Smooth muscle cell (in vitro differentiated cells): ENCODE data around the gene BMPER. TPM values are rescaled to one million over a fixed set of nuclear protein-coding genes. Genes with fewer than 3 reads are reported as not detected.

ENCODE experiments used
- DNase-seq: peaks from one replicate; lab custom pipeline; 2025; ENCODE audit not compliant: unreplicated experiment; lab: John Stamatoyannopoulos, UW
- H2AFZ ChIP-seq: fragments of 200-600 bp; sonication (generic); 2 replicates; pipeline ENCODE4 v1.6.0; 2016; ENCODE audit warnings: antibody characterized with exemption, low read depth, mild to moderate bottlenecking
- H3F3A ChIP-seq: fragments of 200-600 bp; sonication (generic); 2 replicates; pipeline ENCODE4 v1.6.0; 2017; ENCODE audit warnings: antibody characterized with exemption, low read depth
- H3K27ac ChIP-seq: fragments of 200-600 bp; sonication (generic); 2 replicates; pipeline ENCODE4 v1.5.1; 2016; ENCODE audit warnings: low read depth, mild to moderate bottlenecking
- H3K27me3 ChIP-seq: fragments of 200-600 bp; sonication (generic); 2 replicates; pipeline ENCODE4 v1.6.1; 2016; ENCODE audit warnings: low read depth, mild to moderate bottlenecking
- H3K36me3 ChIP-seq: fragments of 200-600 bp; sonication (generic); 2 replicates; pipeline ENCODE4 v1.5.1; 2016; ENCODE audit warnings: low read depth
- H3K4me1 ChIP-seq: fragments of 200-600 bp; sonication (generic); 2 replicates; pipeline ENCODE4 v1.5.1; 2016; ENCODE audit warnings: low read depth
- H3K4me2 ChIP-seq: fragments of 200-600 bp; sonication (generic); 2 replicates; pipeline ENCODE4 v1.6.0; 2016; ENCODE audit warnings: mild to moderate bottlenecking
- H3K4me3 ChIP-seq: fragments of 200-600 bp; sonication (generic); 2 replicates; pipeline ENCODE4 v1.5.1; 2016; ENCODE audit warnings: mild to moderate bottlenecking
- H3K79me2 ChIP-seq: fragments of 200-600 bp; sonication (generic); 2 replicates; pipeline ENCODE4 v1.6.0; 2016; ENCODE audit warnings: low read depth, mild to moderate bottlenecking
- H3K9ac ChIP-seq: fragments of 200-600 bp; sonication (generic); 2 replicates; pipeline ENCODE4 v1.6.0; 2016; ENCODE audit warnings: low read depth
- H3K9me3 ChIP-seq: fragments of 200-600 bp; sonication (generic); replicated peaks from 2 replicates; pipeline ENCODE4 v1.5.1; 2016; ENCODE audit warnings: low read depth
- H4K20me1 ChIP-seq: fragments of 200-600 bp; sonication (generic); 2 replicates; pipeline ENCODE4 v1.6.0; 2016; ENCODE audit warnings: low read depth
- WGBS: methylation state at CpG from one replicate; pipeline ENCODE4 v1.1.7; 2016; ENCODE audit warnings: low lambda C conversion rate; 5-methylcytosine and 5-hydroxymethylcytosine counted together
- polyA plus RNA-seq: library from polyadenylated mRNA; unstranded; fragments of >200 nt; fragmentation: Nextera tagmentation; extraction: Ambion mirVana; gene quantifications from 2 replicates; pipeline ENCODE4 v1.2.1, GENCODE V29; 2016
- total RNA-seq: library from RNA; depleted of rRNA; stranded (reverse); fragments of >200 nt; gene quantifications from 2 replicates; pipeline ENCODE4 v1.2.3, GENCODE V29; 2014
- TF ChIP-seq, protein P1 (sequence below): fragments of 200-600 bp; sonication (generic); IDR thresholded peaks from 2 replicates; pipeline ENCODE4 v1.5.1; 2017; ENCODE audit warnings: borderline replicate concordance, mild to moderate bottlenecking, antibody characterized with exemption; ENCODE audit not compliant: insufficient read depth, poor library complexity, severe bottlenecking

Gene BMPER
- total and polyA plus RNA-seq, 2 experiments from 2014 or later: 3.0 to 21.9 TPM

DNA sequence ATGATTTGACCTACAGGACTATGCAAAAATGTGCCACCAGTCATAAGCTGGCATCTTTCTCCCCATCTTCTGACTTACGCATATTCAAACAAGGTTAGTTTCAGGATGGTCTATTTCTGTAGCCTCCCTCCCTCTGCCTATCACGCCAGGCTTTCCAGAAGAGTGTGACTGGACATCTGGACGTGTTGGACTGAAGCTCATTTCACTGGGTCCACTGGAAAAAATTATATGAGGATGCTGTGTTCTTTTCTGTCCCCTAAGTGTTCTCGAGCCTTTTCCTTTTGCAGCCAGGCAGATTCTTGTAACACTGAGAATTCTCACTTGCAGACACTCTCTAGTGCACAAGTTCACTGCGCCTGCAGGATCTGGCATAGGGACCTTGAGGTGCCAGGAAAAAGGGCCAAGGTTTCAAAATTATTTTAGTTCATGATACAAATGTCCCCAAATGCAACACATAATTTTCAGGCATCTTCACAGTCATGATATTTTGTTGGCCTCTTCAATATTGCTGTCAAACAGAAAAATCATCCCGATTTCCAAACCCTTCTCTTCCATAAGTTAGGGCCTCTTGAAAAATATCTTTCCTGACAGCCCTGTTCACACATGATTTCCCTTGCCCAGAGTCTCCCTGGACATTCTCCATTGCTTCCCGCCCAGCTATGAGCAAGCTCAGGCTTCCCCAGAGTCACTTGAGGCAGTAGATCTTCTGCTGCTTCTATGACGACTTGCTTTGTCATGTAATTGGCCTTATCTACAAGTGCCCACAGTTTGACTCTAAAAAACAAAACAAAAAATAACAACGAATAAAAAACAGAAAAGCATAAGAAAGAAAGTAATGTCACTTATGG is 170.4 kb downstream of the BMPER start:
- Histone ChIP-seq H3K36me3 (no peaks in the 10 kb centered on the region), H3K9me3 (no peaks in the 10 kb centered on the region), H2AFZ (no peak overlapping the region), H3K4me1 (no peaks in the 10 kb centered on the region), H3K9ac (no peak overlapping the region), H3K4me2 (no peak overlapping the region), H4K20me1 (no peaks in the 10 kb centered on the region), H3F3A (peaks cover 5% of the 10 kb centered on the region), H3K79me2 (no peaks in the 10 kb centered on the region), H3K27ac (no peak overlapping the region), H3K27me3 (no peaks in the 10 kb centered on the region), H3K4me3 (no peak overlapping the region)
- 84% methylated on average over 9 of the region's 9 CpGs for WGBS
- TF ChIP-seq, protein P1, sequence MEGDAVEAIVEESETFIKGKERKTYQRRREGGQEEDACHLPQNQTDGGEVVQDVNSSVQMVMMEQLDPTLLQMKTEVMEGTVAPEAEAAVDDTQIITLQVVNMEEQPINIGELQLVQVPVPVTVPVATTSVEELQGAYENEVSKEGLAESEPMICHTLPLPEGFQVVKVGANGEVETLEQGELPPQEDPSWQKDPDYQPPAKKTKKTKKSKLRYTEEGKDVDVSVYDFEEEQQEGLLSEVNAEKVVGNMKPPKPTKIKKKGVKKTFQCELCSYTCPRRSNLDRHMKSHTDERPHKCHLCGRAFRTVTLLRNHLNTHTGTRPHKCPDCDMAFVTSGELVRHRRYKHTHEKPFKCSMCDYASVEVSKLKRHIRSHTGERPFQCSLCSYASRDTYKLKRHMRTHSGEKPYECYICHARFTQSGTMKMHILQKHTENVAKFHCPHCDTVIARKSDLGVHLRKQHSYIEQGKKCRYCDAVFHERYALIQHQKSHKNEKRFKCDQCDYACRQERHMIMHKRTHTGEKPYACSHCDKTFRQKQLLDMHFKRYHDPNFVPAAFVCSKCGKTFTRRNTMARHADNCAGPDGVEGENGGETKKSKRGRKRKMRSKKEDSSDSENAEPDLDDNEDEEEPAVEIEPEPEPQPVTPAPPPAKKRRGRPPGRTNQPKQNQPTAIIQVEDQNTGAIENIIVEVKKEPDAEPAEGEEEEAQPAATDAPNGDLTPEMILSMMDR: no peak
- no peak for DNase-seq

DNA sequence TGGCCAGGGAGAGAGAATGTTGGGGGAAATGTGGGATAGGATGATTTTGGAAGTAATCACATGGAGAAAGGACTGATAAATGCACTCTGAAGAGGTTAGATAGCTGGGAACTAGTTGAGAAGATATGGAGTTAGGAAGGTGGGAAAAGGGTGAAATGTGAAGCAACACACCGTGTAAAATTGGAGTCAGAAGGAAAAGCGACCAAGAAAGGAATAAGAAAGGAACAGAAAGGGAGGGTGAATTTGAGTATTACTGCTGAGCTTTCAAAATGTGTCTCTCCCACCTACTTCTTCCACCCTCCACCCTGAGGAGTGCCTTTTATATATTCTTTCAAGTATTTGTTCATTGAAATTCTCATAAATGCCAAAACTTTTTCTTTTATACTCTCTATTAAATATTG is 171.8 kb downstream of the BMPER start:
- no peaks in the 10 kb centered on the region for H3K79me2 ChIP-seq
- no peak for DNase-seq
- H3K4me3 ChIP-seq: no peak overlapping the region
- H3K4me2 ChIP-seq: no peak overlapping the region
- H3F3A ChIP-seq: no peaks in the 10 kb centered on the region
- no peak overlapping the region for H3K27ac ChIP-seq
- 97% methylated on average over 2 of the region's 2 CpGs for WGBS
- no peaks in the 10 kb centered on the region for H4K20me1 ChIP-seq
- no peak overlapping the region for H3K9ac ChIP-seq
- no peaks in the 10 kb centered on the region for H3K36me3 ChIP-seq
- no peaks in the 10 kb centered on the region for H3K4me1 ChIP-seq
- H3K27me3 ChIP-seq: no peaks in the 10 kb centered on the region
- H2AFZ ChIP-seq: no peak overlapping the region
- TF ChIP-seq, protein P1: no peak
- H3K9me3 ChIP-seq: no peaks in the 10 kb centered on the region

DNA sequence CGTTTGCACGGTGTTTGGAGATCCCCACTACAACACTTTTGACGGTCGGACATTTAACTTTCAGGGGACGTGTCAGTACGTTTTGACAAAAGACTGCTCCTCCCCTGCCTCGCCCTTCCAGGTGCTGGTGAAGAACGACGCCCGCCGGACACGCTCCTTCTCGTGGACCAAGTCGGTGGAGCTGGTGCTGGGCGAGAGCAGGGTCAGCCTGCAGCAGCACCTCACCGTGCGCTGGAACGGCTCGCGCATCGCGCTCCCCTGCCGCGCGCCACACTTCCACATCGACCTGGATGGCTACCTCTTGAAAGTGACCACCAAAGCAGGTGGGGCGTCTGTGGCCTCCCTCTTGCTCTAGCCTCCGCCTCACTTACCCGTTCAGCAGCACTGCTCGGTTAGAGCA is 173.5 kb downstream of the BMPER start:
- H3K27ac ChIP-seq: no peak overlapping the region
- no peaks in the 10 kb centered on the region for H3K27me3 ChIP-seq
- WGBS: 98% methylated on average over 30 of the region's 30 CpGs
- no peaks in the 10 kb centered on the region for H3K4me1 ChIP-seq
- H3K79me2 ChIP-seq: no peaks in the 10 kb centered on the region
- H2AFZ ChIP-seq: no peak overlapping the region
- H3K4me3 ChIP-seq: no peak overlapping the region
- H3K9me3 ChIP-seq: no peaks in the 10 kb centered on the region
- DNase-seq: no peak
- no peaks in the 10 kb centered on the region for H3K36me3 ChIP-seq
- H3K9ac ChIP-seq: no peak overlapping the region
- H4K20me1 ChIP-seq: no peaks in the 10 kb centered on the region
- TF ChIP-seq, protein P1: no peak
- H3F3A ChIP-seq: no peaks in the 10 kb centered on the region
- no peak overlapping the region for H3K4me2 ChIP-seq

DNA sequence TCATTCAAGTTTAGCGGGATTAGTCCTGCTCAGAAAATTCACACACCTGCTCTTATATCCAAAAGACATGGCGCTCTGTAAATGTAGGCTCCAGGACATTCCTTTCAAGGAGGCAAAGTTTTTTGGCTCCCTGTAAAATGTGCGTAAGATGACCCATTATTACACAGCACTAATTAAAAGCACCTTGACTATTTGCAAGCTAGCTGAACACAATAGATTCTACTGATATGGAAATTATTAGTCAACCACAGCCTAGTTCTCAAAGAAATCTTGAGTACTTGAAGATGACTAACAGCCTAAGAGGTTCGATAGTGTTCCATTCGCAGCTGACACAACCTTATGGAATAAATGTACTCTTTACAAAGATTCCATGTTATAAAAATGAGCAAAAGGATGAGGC is 175.2 kb downstream of the BMPER start:
- H3K4me1 ChIP-seq: no peaks in the 10 kb centered on the region
- 87% methylated on average over 5 of the region's 5 CpGs for WGBS
- H3K79me2 ChIP-seq: no peaks in the 10 kb centered on the region
- TF ChIP-seq, protein P1: no peak
- H3K27me3 ChIP-seq: no peaks in the 10 kb centered on the region
- H3K36me3 ChIP-seq: no peaks in the 10 kb centered on the region
- H3K27ac ChIP-seq: no peak overlapping the region
- H3K4me3 ChIP-seq: no peak overlapping the region
- no peaks in the 10 kb centered on the region for H4K20me1 ChIP-seq
- no peaks in the 10 kb centered on the region for H3K9me3 ChIP-seq
- H3K9ac ChIP-seq: no peak overlapping the region
- no peaks in the 10 kb centered on the region for H3F3A ChIP-seq
- no peak overlapping the region for H3K4me2 ChIP-seq
- no peak overlapping the region for H2AFZ ChIP-seq
- no peak for DNase-seq
